Raji (cell line): ENCODE data around the gene SLC66A1.

Source experiments
- POLR2A ChIP-seq: IDR thresholded peaks from 2 replicates; pipeline ENCODE4 v1.6.1; 2011; ENCODE audit warnings: low read depth, low read length, control low read depth; ENCODE audit not compliant: insufficient read depth

Gene SLC66A1

GRCh38 chr1:19306941-19307340 is 5.2 kb upstream of the SLC66A1 start:
- no peak for TF ChIP-seq POLR2A

GRCh38 chr1:19307794-19308508 is 4.2 kb upstream of the SLC66A1 start:
- no peak for TF ChIP-seq POLR2A

GRCh38 chr1:19308509-19308907 is 3.6 kb upstream of the SLC66A1 start:
- no peak for TF ChIP-seq POLR2A

- TF ChIP-seq POLR2A, result no peak
Observed at GRCh38 chr1:19309123-19309813, 2.9 kb upstream of the SLC66A1 start.

GRCh38 chr1:19310061-19310460 is 2.1 kb upstream of the SLC66A1 start:
- no peak for TF ChIP-seq POLR2A

- TF ChIP-seq POLR2A, result no peak
Observed at GRCh38 chr1:19310720-19311502, 1.2 kb upstream of the SLC66A1 start.

GRCh38 chr1:19311503-19311930 is 609 bp upstream of the SLC66A1 start:
- no peak for TF ChIP-seq POLR2A

GRCh38 chr1:19312782-19313635 is 883 bp downstream of the SLC66A1 start:
- TF ChIP-seq POLR2A, result no peak

- TF ChIP-seq POLR2A, result no peak
Observed at GRCh38 chr1:19313636-19313959, 1.5 kb downstream of the SLC66A1 start.

- TF ChIP-seq POLR2A, result no peak
Observed at GRCh38 chr1:19313961-19314882, 2.1 kb downstream of the SLC66A1 start.

GRCh38 chr1:19315378-19316198 is 3.5 kb downstream of the SLC66A1 start:
- TF ChIP-seq POLR2A, result peak; percentile 44; the same call in 1 of the 2 replicates

- TF ChIP-seq POLR2A, result no peak
Observed at GRCh38 chr1:19317126-19317910, 5.2 kb downstream of the SLC66A1 start.

- TF ChIP-seq POLR2A, result no peak
Observed at GRCh38 chr1:19319196-19319595, 7.1 kb downstream of the SLC66A1 start.

GRCh38 chr1:19321071-19321470 is 8.9 kb downstream of the SLC66A1 start:
- TF ChIP-seq POLR2A, result no peak
